Ovary (tissue), 3 donors: ENCODE results near the gene VSTM1.

Source experiments
- EP300 ChIP-seq: sonication (generic); formaldehyde crosslinking; IDR thresholded peaks from one replicate; pipeline ENCODE4 v1.6.1; 2017; ENCODE audit warnings: antibody characterized with exemption
- POLR2A ChIP-seq: fragments of 450-650 bp; IDR thresholded peaks from one replicate; pipeline ENCODE4 v1.6.1; 2017; ENCODE audit warnings: antibody characterized with exemption, mild to moderate bottlenecking, moderate library complexity
- TF ChIP-seq, protein P1 (sequence below), 3 donors: fragments of 450-650 bp in 2 of 3; fragments of 200-600 bp in 1 of 3; IDR thresholded peaks; one replicate each; pipeline versions ENCODE4 v1.5.1 to v1.8.0; 2016 to 2022; ENCODE audit warnings: antibody characterized with exemption in 3 of 3, mild to moderate bottlenecking in 1 of 3
- donor health status: DM: no; HTN: no; CAD: no.

DNA sequence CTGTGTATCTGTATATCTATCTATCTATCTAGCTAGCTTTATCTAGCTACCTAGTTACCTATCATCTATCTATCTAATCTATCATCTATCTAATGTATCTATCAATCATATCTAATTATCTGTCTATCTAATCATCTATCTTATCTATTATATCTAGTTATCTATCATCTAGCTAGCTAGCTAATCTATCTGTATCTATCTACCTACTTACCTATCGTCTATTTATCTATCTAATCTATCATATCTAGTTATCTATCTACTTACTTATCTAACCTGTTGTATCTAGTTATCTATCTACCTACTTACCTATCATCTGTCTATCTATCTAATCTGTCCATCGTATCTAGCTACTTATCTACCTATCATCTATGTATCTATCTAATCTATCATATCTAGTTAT, 17.9 kb downstream of the VSTM1 start:
- TF ChIP-seq, protein P1, sequence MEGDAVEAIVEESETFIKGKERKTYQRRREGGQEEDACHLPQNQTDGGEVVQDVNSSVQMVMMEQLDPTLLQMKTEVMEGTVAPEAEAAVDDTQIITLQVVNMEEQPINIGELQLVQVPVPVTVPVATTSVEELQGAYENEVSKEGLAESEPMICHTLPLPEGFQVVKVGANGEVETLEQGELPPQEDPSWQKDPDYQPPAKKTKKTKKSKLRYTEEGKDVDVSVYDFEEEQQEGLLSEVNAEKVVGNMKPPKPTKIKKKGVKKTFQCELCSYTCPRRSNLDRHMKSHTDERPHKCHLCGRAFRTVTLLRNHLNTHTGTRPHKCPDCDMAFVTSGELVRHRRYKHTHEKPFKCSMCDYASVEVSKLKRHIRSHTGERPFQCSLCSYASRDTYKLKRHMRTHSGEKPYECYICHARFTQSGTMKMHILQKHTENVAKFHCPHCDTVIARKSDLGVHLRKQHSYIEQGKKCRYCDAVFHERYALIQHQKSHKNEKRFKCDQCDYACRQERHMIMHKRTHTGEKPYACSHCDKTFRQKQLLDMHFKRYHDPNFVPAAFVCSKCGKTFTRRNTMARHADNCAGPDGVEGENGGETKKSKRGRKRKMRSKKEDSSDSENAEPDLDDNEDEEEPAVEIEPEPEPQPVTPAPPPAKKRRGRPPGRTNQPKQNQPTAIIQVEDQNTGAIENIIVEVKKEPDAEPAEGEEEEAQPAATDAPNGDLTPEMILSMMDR (IDR thresholded peaks at IDR 0.05), result no peak
- no peak for TF ChIP-seq POLR2A
- no peak for TF ChIP-seq EP300
